Fibroblast of pulmonary artery (primary cell): Measurements from ENCODE around the gene SPTLC2.
"Not testable (repeated sequence)": the region's sequence is repeated elsewhere in the genome, so short reads cannot be mapped to it uniquely, and the experiment has no call there.

ENCODE experiments used
- DNase-seq: peaks from one replicate; pipeline ENCODE4 v3.0.0-alpha.2; 2010; ENCODE audit warnings: low read depth
- H3K4me3 ChIP-seq: replicated peaks from 2 replicates; pipeline ENCODE4 v1.5.1; 2011; ENCODE audit warnings: low read depth, mild to moderate bottlenecking, control low read depth, low read length, moderate library complexity
- TF ChIP-seq, protein P1 (sequence below): IDR thresholded peaks from 2 replicates; pipeline ENCODE4 v1.5.1; 2011; ENCODE audit warnings: mild to moderate bottlenecking, control low read depth, low read length, inconsistent platforms; ENCODE audit errors: missing control alignments

Gene SPTLC2

GRCh38 chr14:77554207-77554606 lies 62.2 kb downstream of the SPTLC2 start:
- no peak for DNase-seq
- no peak overlapping the region for H3K4me3 ChIP-seq
- TF ChIP-seq, protein P1, sequence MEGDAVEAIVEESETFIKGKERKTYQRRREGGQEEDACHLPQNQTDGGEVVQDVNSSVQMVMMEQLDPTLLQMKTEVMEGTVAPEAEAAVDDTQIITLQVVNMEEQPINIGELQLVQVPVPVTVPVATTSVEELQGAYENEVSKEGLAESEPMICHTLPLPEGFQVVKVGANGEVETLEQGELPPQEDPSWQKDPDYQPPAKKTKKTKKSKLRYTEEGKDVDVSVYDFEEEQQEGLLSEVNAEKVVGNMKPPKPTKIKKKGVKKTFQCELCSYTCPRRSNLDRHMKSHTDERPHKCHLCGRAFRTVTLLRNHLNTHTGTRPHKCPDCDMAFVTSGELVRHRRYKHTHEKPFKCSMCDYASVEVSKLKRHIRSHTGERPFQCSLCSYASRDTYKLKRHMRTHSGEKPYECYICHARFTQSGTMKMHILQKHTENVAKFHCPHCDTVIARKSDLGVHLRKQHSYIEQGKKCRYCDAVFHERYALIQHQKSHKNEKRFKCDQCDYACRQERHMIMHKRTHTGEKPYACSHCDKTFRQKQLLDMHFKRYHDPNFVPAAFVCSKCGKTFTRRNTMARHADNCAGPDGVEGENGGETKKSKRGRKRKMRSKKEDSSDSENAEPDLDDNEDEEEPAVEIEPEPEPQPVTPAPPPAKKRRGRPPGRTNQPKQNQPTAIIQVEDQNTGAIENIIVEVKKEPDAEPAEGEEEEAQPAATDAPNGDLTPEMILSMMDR: no peak

- no peak for DNase-seq
Measured at GRCh38 chr14:77549451-77549850, 67.0 kb downstream of the SPTLC2 start.

GRCh38 chr14:77547512-77548180 lies 68.8 kb downstream of the SPTLC2 start:
- DNase-seq: no peak
- TF ChIP-seq, protein P1: peak; percentile 14
- H3K4me3 ChIP-seq: no peak overlapping the region

More at GRCh38 chr14:77549451-77549850, 67.0 kb downstream of the SPTLC2 start:
- TF ChIP-seq, protein P1: no peak
- no peak overlapping the region for H3K4me3 ChIP-seq

- DNase-seq, H3K4me3 ChIP-seq: not testable (repeated sequence)
Measured at GRCh38 chr14:77545171-77545570, 71.3 kb downstream of the SPTLC2 start.

DNA sequence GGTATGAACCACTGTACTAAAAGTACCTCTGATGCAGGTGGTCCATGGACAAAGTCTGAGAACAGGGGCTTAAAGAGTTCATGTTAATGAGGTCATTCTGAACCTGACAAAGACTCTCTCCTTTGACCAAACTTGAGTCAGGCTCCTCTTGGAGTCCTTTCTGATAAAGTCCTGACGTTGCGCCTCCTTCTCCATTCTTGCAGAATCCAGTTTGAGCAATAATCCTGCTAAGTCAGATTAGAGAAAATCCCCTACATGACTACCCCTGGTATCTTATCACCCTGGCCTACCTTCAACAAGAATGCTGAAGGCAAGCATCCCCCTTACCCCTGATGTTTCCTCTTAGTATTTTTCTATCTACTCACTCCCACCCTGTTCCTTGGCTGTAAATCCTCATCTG lies 71.9 kb downstream of the SPTLC2 start:
- H3K4me3 ChIP-seq: no peak overlapping the region
- TF ChIP-seq, protein P1: no peak
- peak; percentile 8 for DNase-seq

GRCh38 chr14:77543637-77544334 lies 72.7 kb downstream of the SPTLC2 start:
- no peak overlapping the region for H3K4me3 ChIP-seq
- TF ChIP-seq, protein P1: no peak
- peak; percentile 36 for DNase-seq

DNA sequence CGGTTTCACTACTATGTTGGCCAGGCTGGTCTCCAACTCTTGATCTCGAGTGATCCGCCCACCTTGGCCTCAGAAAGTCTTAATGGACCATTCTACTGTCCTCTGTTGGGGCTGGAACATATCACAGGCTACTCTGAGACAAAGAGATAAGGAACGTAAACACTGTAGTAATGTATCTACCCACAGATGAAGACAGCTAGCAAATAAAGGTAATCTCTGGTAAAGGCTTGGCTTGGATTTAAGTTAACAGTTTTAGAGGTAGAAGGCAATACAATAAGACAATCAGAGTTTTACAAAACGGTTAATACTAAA lies 73.2 kb downstream of the SPTLC2 start:
- TF ChIP-seq, protein P1: no peak
- DNase-seq: no peak

More for the DNA sequence above, 73.2 kb downstream of the SPTLC2 start:
- no peak overlapping the region for H3K4me3 ChIP-seq
